CD4-positive, alpha-beta T cell treated with Interleukin-6 at 100 ng/mL for 8 hours (primary cell): ENCODE data around the gene ATP7B.
A peak's percentile ranks its signal among the peaks of the same experiment; 100 is the strongest.
"Not testable (repeated sequence)": the region's sequence is repeated elsewhere in the genome, so short reads cannot be mapped to it uniquely, and the experiment has no call there.

Source experiments
- DNase-seq: peaks from one replicate; pipeline ENCODE4 v3.0.0-alpha.2; 2020; ENCODE audit warnings: mixed read lengths, low spot score

Gene ATP7B

GRCh38 chr13:52006523-52007245 is 4.6 kb downstream of the ATP7B start:
- DNase-seq: no peak

- no peak for DNase-seq
These were observed 5.3 kb downstream of the ATP7B start for GRCh38 chr13:52005841-52006522.

GRCh38 chr13:52004511-52005170 is 6.6 kb downstream of the ATP7B start:
- no peak for DNase-seq

- DNase-seq: no peak
These were observed 7.7 kb downstream of the ATP7B start for GRCh38 chr13:52003541-52003940.

- DNase-seq: no peak
These were observed 8.9 kb downstream of the ATP7B start for GRCh38 chr13:52002361-52002760.

GRCh38 chr13:52001120-52001731 is 10.0 kb downstream of the ATP7B start:
- DNase-seq: peak; percentile 27

GRCh38 chr13:51999921-52000320 is 11.3 kb downstream of the ATP7B start:
- DNase-seq: no peak

GRCh38 chr13:51999510-51999911 is 11.7 kb downstream of the ATP7B start:
- no peak for DNase-seq

GRCh38 chr13:51998723-51999509 is 12.3 kb downstream of the ATP7B start:
- DNase-seq: no peak

- DNase-seq: no peak
These were observed 13.5 kb downstream of the ATP7B start for GRCh38 chr13:51997641-51998330.

GRCh38 chr13:51997186-51997585 is 14.1 kb downstream of the ATP7B start:
- no peak for DNase-seq

GRCh38 chr13:51996641-51997040 is 14.6 kb downstream of the ATP7B start:
- DNase-seq: no peak

GRCh38 chr13:51995677-51996551 is 15.3 kb downstream of the ATP7B start:
- no peak for DNase-seq

GRCh38 chr13:51993713-51994112 is 17.5 kb downstream of the ATP7B start:
- no peak for DNase-seq

- DNase-seq: no peak
These were observed 22.1 kb downstream of the ATP7B start for GRCh38 chr13:51988988-51989618.

GRCh38 chr13:51984904-51985303 is 26.3 kb downstream of the ATP7B start:
- DNase-seq: not testable (repeated sequence)

GRCh38 chr13:51983292-51983691 is 28.0 kb downstream of the ATP7B start:
- not testable (repeated sequence) for DNase-seq

GRCh38 chr13:51981355-51981754 is 29.9 kb downstream of the ATP7B start:
- no peak for DNase-seq

GRCh38 chr13:51980908-51981307 is 30.3 kb downstream of the ATP7B start:
- no peak for DNase-seq
